Activated CD4-positive, CD25-positive, alpha-beta regulatory T cell treated with anti-CD3 and anti-CD28 coated beads, Interleukin-2, amount 50 U/mL, for 16 hours (primary cell): Measurements from ENCODE around the gene EIPR1.
A peak's percentile ranks its signal among the peaks of the same experiment; 100 is the strongest.

Source experiments
- DNase-seq: peaks from one replicate; pipeline ENCODE4 v3.0.0-alpha.2; 2020; ENCODE audit warnings: low read depth, low spot score

Gene EIPR1

DNA sequence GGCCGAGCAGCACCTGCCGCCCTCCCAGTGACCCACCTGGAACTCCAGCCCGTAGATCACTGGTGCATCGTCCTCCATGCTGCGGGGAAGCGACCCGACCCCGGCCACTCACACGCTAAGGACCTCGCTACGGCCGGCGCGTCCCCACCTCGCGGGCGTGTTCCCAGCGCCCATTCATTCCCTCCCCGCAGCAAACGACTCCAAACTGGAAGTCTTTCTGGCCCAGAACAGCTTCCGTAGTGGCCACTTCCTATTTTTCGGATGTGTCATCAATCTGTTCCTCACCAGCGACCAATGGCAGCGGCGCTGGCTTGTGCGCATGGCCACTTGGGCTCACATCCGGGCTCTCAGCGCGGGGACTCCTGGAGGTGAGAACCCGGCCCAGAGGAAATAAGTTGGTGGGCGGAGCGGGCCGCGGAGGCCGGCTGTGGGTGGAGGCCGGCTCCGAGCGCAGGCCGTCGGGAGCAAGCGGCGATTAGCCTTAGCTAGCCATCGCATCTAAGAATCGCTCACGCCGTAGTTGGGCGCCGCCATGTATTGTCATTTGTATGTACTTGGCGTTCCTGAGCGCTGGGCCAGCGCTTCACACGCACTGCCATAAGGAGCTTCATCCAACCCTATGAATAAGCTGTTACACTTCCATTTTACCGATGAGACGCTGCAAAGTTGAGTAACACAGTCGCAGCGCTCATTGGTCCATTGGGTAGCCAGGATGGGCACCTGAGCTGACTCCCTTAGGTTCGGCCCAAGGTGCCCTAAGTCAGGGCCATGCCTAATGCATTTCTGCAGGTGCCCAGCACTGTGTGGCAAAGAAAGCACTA, at the start of gene EIPR1:
TSS of gene EIPR1 (minus strand) at position 207 of the 821 bp plus-strand sequence. CDS start at position 78, 129 bp downstream.
- peak; percentile 96 for DNase-seq

DNA sequence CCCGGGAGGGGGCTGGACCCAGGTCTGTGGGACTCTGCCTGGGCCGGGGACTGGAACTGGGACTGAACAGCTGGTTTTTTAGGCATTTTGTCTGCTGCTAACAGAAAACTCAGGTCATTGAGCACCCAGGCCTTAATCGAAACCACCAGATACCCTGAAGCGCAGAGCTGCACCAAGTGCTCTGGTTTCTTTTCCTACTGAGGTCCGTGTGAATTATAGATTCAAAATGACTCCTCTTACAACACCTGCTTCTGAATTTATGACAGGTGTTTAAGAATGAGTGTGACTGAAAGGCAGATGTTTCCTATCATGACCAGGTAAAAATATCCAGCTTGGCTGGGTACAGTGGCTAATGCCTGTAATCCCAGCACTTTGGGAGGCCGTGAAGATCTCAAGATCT, 49.7 kb upstream of the EIPR1 start:
- DNase-seq: no peak

DNA sequence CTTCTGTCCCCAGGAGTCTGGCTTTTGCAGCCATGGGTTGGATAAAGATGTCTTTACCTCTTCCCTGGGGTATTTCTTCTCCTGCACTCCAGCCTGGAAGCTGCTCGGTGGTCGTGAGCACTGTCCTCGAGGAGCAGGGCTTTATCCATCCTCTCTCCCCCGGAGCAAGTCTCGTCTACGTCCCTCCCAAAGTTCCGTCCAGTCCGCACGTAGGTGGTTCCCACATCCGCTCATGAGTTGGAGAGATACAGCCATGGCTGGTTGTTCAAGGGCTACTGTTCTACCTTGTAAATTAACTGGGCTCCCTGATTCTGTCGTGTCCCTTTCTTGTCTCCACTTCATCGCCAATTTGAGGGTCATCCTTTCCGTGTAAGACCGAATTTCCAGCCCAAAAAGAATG, 49.0 kb upstream of the EIPR1 start:
- no peak for DNase-seq

DNA sequence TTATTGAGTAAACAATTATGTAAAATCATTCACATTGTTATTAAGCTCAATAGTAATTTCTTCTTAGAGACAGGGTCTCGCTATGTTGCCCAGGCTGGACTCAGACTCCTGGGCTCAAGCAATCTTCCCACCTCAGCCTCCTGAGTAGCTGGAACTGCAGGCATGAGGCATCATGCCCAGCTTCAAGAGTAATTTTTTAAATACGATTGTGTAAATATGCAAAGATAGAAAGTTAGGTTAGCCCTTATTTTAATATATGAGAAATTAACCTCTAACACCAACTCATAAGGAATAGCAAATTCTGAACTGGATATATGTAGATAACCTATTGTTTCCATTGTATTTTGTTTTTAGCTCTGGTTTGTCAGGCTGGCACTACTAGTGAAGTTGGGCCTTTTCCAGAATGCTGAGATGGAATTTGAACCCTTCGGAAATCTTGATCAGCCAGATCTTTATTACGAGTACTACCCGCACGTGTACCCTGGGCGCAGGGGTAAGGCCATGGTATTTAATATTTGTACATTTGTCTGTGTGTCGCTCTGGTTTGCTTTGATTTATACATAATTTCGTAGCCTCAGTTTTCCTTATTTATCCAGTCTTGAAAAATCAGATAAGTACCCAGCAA, 46.7 kb upstream of the EIPR1 start:
- no peak for DNase-seq

DNA sequence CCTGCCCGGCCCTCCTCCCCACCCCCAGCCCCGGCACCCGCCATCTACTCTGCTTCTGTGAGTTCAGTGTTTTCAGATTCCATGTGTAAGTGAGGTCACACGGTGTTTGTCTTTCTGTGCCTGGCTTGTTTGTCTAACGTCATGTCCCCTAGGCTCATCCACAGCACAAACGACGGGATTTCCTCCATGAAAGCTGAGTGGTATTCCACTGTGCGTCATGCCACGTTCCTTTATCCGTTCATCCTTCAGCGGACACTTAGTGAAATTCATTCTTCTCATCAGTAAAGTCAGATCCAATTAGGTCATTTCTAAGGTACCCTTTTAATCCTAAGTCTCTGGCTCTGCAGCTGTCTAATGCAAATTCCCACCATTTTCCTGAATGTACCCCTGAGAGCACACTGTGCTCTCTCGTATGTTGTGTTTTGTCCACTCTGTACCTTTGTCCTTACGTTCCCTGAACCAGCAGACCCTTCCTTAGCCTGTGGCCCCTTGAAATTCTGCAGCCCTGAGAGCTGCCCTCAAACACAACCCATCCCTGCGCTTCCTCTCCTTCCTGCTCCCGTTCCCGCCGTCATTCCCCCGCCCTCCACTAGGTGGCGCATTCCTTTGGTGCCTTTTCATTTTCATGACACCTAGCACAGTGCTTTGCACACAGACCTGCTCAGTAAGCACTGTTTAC, 46.0 kb upstream of the EIPR1 start:
- peak; percentile 49 for DNase-seq

DNA sequence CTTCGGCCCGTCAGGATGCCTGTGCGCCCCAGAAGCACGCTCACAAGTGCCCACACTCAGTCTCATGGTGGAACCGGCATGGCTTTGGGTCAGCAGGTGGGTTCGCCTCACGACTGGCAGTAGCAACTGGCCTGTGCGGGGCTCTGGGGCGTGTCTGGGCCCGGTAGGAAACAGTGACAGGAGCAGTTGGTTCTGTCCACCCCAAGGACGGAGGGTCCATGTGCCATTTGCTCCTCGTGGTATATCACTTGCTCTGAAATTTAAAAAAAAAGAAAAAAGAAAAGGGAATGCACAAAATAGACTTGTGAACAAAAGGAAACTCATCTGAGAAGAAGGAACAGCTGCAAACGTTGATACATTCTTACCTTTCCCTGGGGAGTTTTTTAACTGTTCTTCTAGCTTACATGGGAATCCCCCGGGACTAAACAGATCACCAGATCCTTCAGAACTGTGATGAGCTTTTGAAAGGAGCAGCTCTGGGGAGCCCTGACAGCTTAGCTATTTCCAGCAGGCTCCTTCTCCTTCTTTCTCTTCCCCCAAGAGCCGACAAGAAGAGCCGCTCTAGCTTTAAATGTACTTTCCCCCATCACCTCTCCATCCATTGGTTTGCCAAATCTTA, 44.7 kb upstream of the EIPR1 start:
- DNase-seq: no peak

DNA sequence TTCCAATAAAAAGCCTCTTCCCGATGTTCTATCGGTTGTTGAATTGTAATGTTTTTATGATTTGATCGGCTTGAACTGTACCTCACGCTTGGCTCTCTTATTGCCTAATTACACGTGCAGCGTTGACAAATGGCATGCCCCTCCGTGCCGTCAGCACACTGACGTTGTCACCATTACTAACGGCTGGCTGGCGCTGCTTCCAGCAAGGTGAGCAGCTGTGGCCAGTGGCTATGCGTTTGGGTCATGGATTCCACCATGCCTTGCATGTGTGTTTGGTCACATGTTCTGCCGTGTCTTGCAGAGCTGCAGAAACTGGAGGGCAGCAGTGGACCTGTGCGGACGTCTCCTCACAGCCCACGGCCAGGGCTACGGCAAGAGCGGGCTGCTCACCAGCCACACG, 44.0 kb upstream of the EIPR1 start:
- DNase-seq: no peak

DNA sequence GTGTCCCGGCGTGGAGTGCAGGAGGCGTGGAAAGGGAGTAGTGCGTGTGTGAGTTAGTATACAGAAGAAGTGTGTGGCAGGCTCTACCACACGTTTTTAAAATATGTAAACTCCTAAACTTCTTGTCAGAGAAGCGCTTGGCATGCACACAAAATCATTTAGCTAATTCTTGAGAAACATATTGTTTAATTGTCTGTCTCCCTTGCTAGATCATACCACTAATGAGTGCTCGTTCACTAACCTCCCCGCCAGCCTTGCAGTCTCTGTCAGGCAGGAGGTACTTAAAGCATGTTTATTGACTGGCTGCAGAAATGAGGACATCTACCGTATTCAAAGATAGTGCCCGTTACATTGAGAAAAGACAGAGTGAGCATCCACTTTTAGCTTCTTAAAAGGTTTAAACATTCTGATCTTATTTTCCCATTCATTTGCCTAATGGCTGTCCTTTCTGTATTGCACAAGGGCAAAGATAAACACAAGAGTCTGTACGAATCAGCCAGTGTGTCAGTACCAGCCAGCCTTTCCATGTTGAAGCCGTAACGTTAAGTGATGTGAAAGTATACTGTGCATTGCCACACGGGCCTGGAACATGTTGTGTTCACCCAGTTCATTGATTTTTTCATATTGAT, 43.3 kb upstream of the EIPR1 start:
- DNase-seq: no peak

DNA sequence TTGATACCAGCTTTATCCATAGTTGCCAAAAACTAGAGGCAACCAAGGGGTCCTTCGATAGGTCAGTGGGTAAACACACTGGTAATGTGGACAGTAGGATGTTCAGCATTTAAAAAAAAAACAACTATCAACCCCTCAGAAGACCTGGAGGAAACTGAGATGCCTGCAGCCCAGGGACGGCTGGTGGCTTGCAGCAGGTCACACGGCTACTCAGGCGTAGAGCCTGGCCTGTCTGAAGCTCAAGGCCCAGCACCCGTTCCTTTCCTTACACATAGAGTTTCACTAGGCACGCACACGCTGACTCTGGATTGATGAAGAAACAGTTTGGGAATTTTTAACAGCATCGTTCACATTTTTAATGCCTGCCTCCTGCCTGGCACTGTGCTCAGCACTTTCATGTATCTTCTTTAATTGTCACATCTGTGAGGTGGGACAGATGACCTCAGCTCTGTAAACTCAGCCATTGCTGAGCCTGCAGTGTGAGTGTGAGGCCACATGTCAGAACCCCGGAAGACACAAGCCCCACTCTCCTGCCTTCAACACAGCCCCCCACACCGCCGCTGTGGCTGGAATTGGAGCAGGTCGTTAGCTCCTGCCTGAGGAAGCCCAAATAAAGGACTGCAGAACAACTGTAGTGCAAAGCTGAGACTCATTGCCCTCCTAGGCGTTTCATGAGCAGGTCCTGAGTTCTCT, 42.6 kb upstream of the EIPR1 start:
- no peak for DNase-seq

DNA sequence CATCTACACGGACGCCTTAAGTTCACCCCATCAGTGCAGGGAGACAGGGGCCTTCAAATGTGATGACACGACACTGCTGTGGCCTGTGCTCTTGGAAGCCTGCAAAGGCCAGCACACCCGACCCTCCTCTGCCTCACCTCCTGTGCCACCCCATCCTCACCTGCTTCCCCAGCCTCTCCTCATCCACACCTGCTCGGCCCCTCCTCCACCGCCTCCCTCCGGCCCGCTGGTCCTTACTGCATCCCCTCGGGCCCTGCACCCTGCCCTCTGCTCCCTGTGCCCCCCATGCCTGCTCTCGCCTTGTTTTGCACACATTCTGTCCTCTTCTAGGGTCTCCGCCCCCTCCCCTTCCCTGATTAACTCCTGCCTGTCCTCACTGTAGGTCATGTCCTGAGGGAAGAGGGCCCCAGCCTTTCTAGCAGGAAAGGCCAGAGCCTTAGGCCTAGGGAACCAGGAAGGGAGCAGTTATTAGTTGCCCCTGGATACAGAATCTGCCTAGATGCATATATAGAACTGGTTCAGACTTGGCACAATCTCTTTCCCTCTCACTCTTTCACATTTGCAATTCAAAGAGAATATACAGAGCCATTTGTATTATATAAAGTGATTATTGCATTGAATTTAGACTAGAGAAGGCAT, 41.3 kb upstream of the EIPR1 start:
- no peak for DNase-seq

DNA sequence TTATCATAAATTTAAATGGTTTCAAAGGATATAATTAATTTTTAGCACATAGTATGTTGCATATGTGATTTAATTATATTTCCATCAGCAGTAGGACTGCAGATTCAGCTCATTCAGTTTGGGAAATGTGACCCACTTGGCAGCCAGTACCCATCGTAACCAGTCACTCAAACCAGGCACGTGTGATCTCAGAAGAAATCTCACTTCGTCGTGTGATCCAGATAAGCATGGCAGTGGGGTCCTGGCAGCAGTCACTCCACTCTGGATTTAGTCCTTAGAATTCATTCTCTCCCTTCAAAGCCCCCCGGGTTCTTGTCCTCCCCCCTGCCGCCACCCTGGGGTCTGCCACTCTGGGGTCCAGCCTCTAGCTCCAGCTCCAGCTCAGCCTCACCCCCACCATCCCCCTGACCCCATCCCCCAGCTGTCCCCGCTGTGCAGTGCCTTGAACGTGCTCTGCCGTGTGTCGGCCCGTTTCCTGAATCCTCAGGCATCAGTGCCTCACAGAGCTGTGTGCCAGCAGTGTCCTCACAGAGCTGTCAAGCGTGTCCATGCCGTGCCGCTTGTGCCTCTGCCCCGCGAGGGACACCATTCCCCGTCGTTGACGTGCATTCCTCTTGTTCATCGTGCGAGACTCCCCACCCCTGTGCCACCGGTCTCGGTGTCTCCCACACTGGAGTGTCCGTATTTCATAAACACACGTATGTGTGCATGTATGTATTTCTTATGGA, 36.7 kb upstream of the EIPR1 start:
- no peak for DNase-seq

DNA sequence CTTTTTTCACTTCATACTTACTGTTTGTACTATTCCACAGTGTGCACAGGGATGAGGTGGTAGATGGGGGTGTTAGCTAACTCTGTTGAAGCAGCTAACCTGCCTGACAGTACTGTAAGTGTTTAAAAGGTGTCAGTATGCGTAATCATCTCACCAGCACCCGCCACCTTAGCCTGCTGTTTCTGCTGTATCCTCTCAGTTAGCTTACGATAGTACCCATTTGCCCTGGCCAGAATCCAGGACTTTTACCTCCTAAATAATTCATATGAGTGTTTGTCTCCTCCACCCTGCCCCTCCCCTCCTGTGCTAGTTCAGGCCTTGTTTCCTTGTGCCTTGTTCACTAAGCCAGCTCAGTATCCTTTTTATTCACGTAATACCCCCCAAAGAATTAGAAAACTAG, 36.1 kb upstream of the EIPR1 start:
- DNase-seq: no peak

DNA sequence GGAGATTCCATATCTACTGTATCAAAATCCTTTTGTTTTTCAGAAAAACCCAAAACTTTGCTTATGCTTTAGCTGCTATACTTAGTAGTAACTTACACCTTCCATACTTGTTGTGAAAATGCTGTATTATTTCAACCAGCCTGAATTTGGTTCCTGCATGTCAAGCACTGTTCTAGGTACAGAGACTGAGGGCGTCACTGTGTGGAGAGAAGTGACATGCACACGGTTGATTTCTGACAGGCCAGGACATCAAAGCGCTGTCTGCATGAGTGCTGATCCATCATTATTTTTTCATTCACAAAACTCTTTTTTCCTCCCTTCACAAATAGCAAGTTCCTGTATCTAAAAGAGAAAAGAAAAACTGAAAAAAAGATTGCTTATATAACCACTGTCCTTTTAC, 33.5 kb upstream of the EIPR1 start:
- DNase-seq: no peak

DNA sequence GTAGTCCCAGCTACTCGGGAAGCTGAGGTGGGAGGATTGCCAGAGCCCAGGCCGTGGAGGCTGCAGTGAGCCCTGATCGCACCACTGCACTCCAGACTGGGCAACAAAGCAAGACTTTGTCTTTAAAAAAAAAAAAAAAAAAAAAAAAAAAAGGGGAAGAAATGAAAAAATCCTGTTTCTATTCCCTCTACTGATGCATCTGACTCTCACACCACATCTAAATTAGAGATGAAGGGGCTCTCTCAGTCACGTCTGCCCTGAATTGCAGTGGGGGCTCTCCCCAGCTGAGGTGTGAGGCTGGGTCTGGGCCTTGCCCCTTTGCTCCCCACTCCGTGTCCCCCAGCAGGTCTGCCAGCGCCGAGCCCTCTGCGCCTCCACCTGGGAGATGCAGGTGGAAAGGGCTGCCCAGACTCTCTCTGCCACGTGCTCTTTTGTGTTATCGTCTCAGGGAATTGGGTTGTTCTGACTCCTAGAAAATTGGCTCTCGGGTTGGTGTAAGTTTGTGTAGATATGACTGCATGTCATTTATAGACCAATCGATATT, 32.1 kb upstream of the EIPR1 start:
- DNase-seq: no peak

DNA sequence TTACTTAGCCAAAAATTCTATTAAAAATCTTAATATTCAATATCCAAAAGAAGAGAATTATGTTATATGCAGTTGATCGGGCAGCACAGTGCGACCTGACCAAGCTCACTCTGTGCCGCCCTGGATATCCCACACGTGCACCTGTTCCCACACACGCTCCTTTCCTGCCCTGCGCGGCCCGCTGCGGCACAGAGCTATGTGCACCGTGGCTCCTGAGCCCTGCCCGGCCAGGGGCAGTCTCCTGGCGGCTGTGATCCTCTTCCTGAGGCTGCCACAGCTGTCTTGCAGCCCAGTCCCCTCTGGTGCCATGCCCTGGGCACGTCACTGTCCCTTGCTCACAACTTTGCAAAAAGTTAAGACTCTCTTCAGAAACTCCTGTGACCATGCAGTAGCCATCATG, 31.2 kb upstream of the EIPR1 start:
- DNase-seq: no peak

DNA sequence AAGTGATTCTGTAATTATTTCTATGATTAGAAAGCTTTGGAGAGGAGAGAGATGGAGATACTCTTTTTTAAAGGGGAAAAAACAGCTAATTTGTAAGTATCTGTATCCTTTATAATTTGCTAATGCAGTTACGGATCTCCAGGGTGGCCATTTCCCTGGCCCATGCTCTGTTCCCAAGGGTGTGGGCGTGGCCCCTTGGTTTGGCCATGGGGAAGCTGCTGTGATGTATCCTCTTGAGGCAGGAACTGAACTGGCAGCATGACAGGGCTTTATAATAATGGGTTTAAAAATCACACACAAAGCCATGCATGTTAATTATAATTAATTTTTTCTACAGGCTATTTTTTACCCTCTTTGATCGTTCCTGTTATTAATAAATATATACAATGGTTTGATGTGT, 28.9 kb upstream of the EIPR1 start:
- no peak for DNase-seq

DNA sequence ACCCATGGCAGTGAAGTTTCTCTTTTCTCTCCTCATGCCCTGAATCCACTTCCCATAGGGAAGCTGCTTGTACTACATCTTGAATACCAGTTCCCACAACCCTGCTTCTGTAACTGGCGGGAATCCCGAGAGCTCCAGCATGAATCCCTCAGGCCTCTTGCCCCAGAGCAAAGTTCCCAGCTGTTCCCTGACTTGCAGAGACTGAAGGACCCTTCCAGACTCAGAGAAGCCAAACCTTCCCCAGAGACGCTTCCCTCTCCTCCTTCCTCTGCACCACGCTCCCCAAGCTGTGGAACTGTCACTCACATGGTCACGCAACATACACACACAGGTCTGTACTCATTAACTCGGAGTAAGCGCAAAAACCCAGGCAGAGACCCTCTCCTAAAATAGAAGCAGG, 28.3 kb upstream of the EIPR1 start:
- DNase-seq: no peak

DNA sequence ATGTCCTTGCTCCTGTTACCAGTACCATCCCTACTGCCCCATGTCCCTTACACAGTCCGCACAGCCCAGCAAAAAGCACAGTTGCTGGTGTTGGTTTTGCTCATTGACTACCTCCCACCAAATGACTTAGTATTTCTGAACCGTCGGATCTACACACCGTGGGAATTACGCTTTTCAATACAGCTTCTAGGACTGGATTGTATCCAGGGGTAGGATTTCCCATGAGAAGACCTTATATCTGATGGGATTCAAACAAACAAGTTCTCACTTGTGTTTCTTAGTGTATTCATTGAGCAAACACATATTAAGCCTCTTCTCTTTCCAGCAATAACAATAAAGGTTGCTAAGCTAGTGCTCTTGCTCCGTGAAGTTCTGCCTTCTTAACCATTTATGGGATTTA, 27.7 kb upstream of the EIPR1 start:
- DNase-seq: no peak

DNA sequence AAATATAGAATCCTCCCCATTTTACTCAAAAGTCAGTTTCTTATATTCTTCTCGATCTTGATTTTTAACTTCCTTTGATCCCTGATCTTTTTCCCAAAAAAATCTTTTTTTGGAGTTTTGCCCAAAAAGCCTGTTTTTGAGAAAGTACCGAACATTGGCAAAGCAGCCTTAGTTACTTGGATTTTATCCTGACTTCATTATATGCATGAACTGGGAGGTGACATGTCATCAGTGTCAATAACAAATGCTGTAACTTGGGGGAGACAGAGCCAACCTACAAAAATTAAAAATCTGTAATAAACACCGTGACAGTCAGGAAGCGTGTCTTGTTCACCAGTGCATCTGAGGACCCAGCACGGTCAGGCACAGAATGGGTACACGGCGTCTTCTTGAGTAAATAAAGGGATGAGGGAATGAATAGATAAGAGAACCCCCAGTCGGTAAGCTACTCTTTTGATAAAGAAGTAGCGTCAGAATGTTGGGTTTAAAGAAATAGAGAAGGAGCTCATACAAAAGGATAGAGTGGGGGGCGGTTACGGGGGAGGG, 26.8 kb upstream of the EIPR1 start:
- no peak for DNase-seq
